Psoas muscle (tissue), 8 donors: ENCODE results near the gene TRIM8. TPM values are rescaled to one million over a fixed set of nuclear protein-coding genes. Genes with fewer than 3 reads are reported as not detected.

ENCODE experiments used
- ATAC-seq, 4 donors: fragments of 200-7000 bp; cut with Tn5 transposase; one replicate each; pipeline ENCODE4 v1.9.1; 2020; ENCODE audit warnings: moderate library complexity in 3 of 4, mild to moderate bottlenecking in 2 of 4
- DNase-seq, 2 donors: peaks; one replicate each; pipeline ENCODE4 v3.0.0-alpha.2; 2020
- H3K27ac ChIP-seq: fragments of 200-600 bp; one replicate; pipeline ENCODE4 v1.8.0; 2022
- H3K27me3 ChIP-seq, 3 donors: fragments of 200-600 bp in 1 of 3; one replicate each; pipeline versions ENCODE4 v1.6.1 to v1.8.0; 2013 to 2022; ENCODE audit warnings: low read length in 2 of 3, mild to moderate bottlenecking in 2 of 3, moderate library complexity in 1 of 3; ENCODE audit not compliant: insufficient read depth in 3 of 3
- H3K36me3 ChIP-seq, 2 donors: fragments of 200-600 bp in 1 of 2; one replicate each; pipeline versions ENCODE4 v1.6.1 to v1.8.0; 2013 to 2022; ENCODE audit warnings: low read depth in 1 of 2, mild to moderate bottlenecking in 1 of 2, moderate library complexity in 1 of 2; ENCODE audit not compliant: insufficient read depth in 1 of 2
- H3K4me1 ChIP-seq: fragments of 200-600 bp; one replicate; pipeline ENCODE4 v1.8.0; 2022
- H3K4me3 ChIP-seq: fragments of 200-600 bp; one replicate; pipeline ENCODE4 v1.8.0; 2022; ENCODE audit warnings: mild to moderate bottlenecking
- H3K9me3 ChIP-seq: fragments of 200-600 bp; one replicate; pipeline ENCODE4 v1.8.0; 2022
- WGBS, 3 donors: extraction: QIAGEN DNeasy Blood & Tissue Kit; methylation state at CpG; one replicate each; pipeline versions ENCODE4 v1.1.6 to v1.1.7; 2013; 5-methylcytosine and 5-hydroxymethylcytosine counted together
- intact Hi-C, 2 donors: fragments of 100-400 bp; cut with DNase I; formaldehyde crosslinking; loops; one replicate each; pipeline versions ENCODE4 v1.11.0 to v1.14.2; 2022
- polyA plus RNA-seq, 3 donors: library from polyadenylated mRNA; stranded (reverse); fragments of 200-250 nt; gene quantifications; one replicate each; pipeline ENCODE4 v1.2.3, GENCODE V29; 2013
- total RNA-seq, 4 donors: library from RNA; stranded (reverse); fragmentation: NEBNext Ultra II Directional in 2 of 4; extraction: Animal tissue kit (Norgen Biotek cat#: 25700) in 2 of 4; gene quantifications; one replicate each; pipeline versions ENCODE4 v1.2.1 to v1.2.4, GENCODE V29; 2021 to 2023
- TF ChIP-seq, protein P1 (sequence below): fragments of 200-600 bp; IDR thresholded peaks from one replicate; pipeline ENCODE4 v1.8.0; 2022; ENCODE audit warnings: antibody characterized with exemption
- donor health status: healthy with polysubstance abuse.
- donor health status: DM: no; HTN: no; CAD: no; lungs with moderate emphysema.
- donor health status: Bipolar disorder and iron deficiency.
- donor health status: healthy.
- donor health status: DM: yes; HTN: yes; CAD: no.
- donor health status: DM: no; HTN: no; CAD: no.
- donor health status: DM: no; HTN: no; CAD: no.
- donor health status: DM: yes; HTN: yes; CAD: no.

Gene TRIM8
- total and polyA plus RNA-seq, 7 donors: 57.6 to 166 (median 97.2) TPM

- no peaks in the 10 kb centered on the region for H3K4me1 ChIP-seq
- H3K27ac ChIP-seq: no peak overlapping the region
- TF ChIP-seq, protein P1, sequence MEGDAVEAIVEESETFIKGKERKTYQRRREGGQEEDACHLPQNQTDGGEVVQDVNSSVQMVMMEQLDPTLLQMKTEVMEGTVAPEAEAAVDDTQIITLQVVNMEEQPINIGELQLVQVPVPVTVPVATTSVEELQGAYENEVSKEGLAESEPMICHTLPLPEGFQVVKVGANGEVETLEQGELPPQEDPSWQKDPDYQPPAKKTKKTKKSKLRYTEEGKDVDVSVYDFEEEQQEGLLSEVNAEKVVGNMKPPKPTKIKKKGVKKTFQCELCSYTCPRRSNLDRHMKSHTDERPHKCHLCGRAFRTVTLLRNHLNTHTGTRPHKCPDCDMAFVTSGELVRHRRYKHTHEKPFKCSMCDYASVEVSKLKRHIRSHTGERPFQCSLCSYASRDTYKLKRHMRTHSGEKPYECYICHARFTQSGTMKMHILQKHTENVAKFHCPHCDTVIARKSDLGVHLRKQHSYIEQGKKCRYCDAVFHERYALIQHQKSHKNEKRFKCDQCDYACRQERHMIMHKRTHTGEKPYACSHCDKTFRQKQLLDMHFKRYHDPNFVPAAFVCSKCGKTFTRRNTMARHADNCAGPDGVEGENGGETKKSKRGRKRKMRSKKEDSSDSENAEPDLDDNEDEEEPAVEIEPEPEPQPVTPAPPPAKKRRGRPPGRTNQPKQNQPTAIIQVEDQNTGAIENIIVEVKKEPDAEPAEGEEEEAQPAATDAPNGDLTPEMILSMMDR: no peak
- no peak for ATAC-seq
- no peaks in the 10 kb centered on the region for H3K27me3 ChIP-seq
- WGBS, 3 donors: 97 to 100% (median 100%) methylated on average over 3 of the region's 3 CpGs
- intact Hi-C loops: no loop called here
- H3K9me3 ChIP-seq: no peaks in the 10 kb centered on the region
- peaks cover 7 to 35% of the 10 kb centered on the region in 2 donors for H3K36me3 ChIP-seq
- DNase-seq: no peak
- H3K4me3 ChIP-seq: no peak overlapping the region
Observed at GRCh38 chr10:102696736-102697135, 52.5 kb downstream of the TRIM8 start.

DNA sequence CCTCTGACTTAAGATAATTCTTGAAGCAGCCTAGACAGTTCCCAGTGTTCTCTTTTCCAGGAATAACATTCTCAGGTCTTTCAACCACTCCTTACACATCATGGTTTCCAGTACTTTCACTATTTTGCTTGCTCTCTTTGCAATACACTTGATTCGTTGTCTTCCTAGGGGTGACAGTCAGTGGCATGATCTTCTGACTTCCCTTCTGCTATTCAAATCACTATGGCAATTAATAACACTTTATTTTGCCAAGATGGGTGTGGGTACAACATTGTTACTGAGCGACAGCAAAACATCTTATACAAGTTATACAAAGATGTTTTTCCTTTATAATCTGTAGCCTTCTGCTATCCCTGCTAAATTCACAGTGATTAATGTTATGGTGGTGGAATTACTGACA lies 54.6 kb downstream of the TRIM8 start:
- DNase-seq (no peak), ATAC-seq (no peak)
- TF ChIP-seq, protein P1: no peak
- Histone ChIP-seq H3K4me1 (no peaks in the 10 kb centered on the region), H3K4me3 (no peak overlapping the region), H3K36me3 (peaks cover 7 to 34% of the 10 kb centered on the region in 2 donors), H3K27ac (no peak overlapping the region), H3K27me3 (no peaks in the 10 kb centered on the region), H3K9me3 (no peaks in the 10 kb centered on the region)
- whole genome bisulfite sequencing, 3 donors: 81 to 88% (median 86%) methylated on average over 2 of the region's 2 CpGs
- intact Hi-C loops: no loop called here

DNA sequence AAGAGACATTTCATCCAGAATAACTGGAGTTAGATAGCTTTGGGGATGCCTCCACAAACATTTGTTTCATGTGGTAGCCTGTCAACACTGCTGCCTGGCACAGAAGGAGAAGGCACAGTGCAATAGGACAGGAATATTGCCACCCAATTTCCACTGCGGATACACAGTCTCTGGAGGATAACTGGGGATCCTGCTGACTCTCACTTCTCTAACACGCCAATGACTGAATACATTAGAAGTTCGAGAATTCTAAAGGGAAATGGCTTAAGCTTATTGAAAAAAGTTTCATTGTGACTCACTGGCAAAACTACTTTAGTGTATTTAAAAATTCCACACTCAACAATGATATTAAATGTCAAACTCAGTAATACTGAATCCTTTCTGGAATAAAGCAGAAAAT lies 57.0 kb downstream of the TRIM8 start:
- H3K9me3 ChIP-seq: no peaks in the 10 kb centered on the region
- H3K36me3 ChIP-seq: peaks cover 7 to 30% of the 10 kb centered on the region in 2 donors
- no peak overlapping the region for H3K4me3 ChIP-seq
- intact Hi-C loops: no loop called here
- no peaks in the 10 kb centered on the region for H3K27me3 ChIP-seq
- H3K4me1 ChIP-seq: no peaks in the 10 kb centered on the region
- DNase-seq: no peak
- 81 to 88% (median 85%) methylated on average over 3 of the region's 3 CpGs for whole genome bisulfite sequencing, 3 donors
- H3K27ac ChIP-seq: no peak overlapping the region
- ATAC-seq: no peak
- TF ChIP-seq, protein P1: no peak

DNA sequence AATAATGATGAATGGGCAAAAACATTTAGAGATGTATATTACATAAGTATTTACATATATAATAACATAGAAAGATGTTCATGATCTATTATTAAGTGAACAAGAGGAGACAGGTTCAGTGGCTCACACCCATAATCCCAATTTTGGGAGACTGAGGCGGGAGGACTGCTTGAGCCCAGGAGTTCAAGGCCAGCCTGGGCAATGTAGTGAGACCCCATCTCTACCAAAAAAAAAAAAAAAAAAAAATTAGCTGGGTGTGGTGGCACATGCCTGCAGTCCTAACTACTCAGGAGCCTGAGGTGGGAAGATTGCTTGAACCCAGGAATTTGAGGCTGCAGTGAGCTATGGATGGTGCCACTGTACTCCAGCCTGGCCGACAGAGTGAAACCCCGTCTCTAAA lies 57.5 kb downstream of the TRIM8 start:
- intact Hi-C loops: no loop called here
- Histone ChIP-seq H3K9me3 (no peaks in the 10 kb centered on the region), H3K4me1 (no peaks in the 10 kb centered on the region), H3K36me3 (peaks cover 7 to 30% of the 10 kb centered on the region in 2 donors), H3K4me3 (no peak overlapping the region), H3K27me3 (no peaks in the 10 kb centered on the region), H3K27ac (no peak overlapping the region)
- TF ChIP-seq, protein P1: no peak
- no peak for ATAC-seq
- DNase-seq: no peak
- WGBS, 3 donors: 96 to 98% (median 98%) methylated on average over 3 of the region's 3 CpGs

GRCh38 chr10:102702742-102703141 lies 58.5 kb downstream of the TRIM8 start:
- no peak for ATAC-seq
- WGBS, 3 donors: 76 to 82% (median 77%) methylated on average over 2 of the region's 2 CpGs
- TF ChIP-seq, protein P1: no peak
- Histone ChIP-seq H3K9me3 (no peaks in the 10 kb centered on the region), H3K4me1 (no peaks in the 10 kb centered on the region), H3K36me3 (peaks cover 6 to 24% of the 10 kb centered on the region in 2 donors), H3K27ac (no peak overlapping the region), H3K27me3 (no peaks in the 10 kb centered on the region), H3K4me3 (no peak overlapping the region)
- intact Hi-C loops: no loop called here
- no peak for DNase-seq
